GM18507 (cell line): ENCODE data around the gene NOP56.

ENCODE experiments used
- DNase-seq: peaks from one replicate; pipeline ENCODE4 v3.0.0; 2011; ENCODE audit warnings: low read depth; ENCODE audit not compliant: insufficient read length; ENCODE audit errors: extremely low spot score
- FAIRE-seq: peaks from 2 replicates; lab custom pipeline; 2011; peaks lifted over from hg19 to GRCh38; lab: Jason Lieb, UNC

Gene NOP56

GRCh38 chr20:2637246-2637645 is 15.2 kb upstream of the NOP56 start:
- no peak for FAIRE-seq
- no peak for DNase-seq

- DNase-seq (no peak), FAIRE-seq (no peak)
Observed at GRCh38 chr20:2640260-2640659, 12.2 kb upstream of the NOP56 start.

DNA sequence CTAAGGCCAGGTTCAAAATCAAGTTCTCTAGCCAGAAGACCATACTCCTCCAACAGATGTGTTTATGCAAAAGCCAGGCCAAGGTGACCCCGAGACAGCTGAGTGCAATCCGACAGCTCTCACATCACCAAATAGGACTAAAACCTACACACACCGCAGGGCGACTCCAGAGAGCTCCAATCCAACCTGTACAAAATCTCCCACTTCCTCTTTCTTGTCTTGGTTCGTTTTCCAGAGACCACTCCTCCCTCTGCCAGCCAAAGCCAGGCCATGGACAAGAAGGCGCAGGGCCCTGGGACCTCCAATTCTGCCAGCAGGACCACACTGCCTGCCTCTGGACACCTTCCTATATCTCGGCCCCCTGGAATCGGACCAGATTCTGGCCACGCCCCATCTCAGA is 11.5 kb upstream of the NOP56 start:
- FAIRE-seq (no peak), DNase-seq (no peak)

GRCh38 chr20:2643708-2644107 is 8.7 kb upstream of the NOP56 start:
- no peak for FAIRE-seq

DNA sequence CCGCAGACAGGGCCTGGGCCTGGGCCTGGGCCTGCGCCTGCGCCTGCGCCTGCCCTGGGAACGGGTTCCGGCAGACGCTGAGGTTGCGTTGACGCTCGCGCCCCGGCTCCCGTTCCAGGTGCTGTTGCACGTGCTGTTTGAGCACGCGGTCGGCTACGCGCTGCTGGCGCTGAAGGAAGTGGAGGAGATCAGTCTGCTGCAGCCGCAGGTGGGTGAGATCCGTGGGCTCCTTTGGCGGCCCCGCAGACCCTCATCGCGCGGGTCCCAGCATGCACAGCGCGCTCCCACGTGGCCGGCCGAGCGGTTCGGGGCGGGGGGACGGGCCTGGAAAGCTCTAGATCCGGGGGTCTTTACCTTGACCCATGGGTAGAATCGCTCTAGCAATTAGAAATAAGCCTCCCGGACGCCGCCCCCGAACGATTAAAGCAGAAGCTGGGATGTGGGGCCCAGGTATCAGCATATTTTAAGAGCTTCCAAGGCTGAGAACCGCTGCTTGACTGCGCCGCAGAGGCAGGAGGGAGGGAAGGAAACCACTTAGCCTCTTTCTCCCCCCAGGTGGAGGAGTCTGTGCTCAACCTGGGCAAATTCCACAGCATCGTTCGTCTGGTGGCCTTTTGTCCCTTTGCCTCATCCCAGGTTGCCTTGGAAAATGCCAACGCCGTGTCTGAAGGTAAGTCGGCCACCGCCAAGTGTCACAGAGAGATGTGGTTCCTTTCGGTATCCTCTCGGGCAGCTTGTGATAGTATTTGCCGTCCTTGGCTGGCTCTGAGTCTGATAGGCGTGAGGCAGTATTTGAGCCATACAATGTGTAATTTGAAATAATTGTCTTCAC is 508 bp downstream of the NOP56 start:
- FAIRE-seq (peak; percentile 41), DNase-seq (no peak)

More at GRCh38 chr20:2643708-2644107, 8.7 kb upstream of the NOP56 start:
- DNase-seq, result no peak

DNA sequence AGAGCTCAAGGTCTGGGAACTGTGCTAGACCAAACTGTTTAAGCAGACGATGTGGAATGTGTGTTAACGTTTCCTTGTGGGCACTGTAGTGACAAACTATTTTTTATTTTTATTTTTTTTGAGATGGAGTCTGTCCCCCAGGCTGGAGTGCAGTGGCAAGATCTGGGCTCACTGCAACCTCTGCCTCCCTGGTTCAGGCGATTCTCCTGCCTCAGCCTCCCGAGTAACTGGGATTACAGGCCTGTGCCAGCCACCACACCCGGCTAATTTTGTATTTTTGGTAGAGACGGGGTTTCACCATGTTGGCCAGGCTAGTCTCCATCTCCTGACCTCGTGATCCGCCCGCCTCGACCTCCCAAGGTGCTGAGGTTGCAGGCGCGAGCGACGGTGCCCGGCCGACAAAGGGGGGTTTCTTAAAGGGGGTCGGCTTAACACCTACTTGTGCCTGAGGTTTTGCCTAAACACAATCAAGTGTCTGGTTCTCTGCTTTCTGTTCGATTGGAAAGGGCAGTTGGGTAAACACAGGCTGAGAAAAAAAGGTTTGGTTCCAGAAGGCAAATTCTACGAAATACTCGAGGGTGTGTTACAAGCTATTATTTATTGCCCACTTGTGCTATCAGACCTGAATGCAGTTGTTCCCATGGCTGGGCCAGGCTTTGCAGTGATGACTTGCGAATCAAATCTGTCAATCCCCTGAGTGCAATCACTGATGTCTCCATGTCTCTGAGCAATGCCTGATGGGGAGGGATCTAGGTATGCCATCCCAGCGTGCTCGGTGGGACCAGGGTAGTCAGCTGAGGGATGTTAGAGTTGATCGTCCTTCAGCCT is 1.3 kb downstream of the NOP56 start:
- FAIRE-seq (no peak), DNase-seq (no peak)

DNA sequence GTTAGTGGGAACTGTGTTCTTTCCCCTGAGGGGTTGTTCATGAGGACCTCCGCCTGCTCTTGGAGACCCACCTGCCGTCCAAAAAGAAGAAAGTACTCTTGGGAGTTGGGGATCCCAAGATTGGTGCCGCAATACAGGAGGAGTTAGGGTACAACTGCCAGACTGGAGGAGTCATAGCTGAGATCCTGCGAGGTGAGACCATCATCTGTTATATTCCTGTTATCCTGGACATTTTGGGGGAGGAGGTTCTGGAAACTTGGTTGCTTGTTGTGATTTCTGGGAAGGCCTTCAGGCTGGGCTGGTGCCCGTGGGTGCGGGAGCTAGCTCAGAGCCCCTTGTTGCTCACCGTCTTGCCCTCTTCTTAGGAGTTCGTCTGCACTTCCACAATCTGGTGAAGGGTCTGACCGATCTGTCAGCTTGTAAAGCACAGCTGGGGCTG is 2.0 kb downstream of the NOP56 start:
- DNase-seq (no peak), FAIRE-seq (no peak)

GRCh38 chr20:2654831-2655230 is 2.4 kb downstream of the NOP56 start:
- FAIRE-seq, result no peak
- DNase-seq, result no peak

DNA sequence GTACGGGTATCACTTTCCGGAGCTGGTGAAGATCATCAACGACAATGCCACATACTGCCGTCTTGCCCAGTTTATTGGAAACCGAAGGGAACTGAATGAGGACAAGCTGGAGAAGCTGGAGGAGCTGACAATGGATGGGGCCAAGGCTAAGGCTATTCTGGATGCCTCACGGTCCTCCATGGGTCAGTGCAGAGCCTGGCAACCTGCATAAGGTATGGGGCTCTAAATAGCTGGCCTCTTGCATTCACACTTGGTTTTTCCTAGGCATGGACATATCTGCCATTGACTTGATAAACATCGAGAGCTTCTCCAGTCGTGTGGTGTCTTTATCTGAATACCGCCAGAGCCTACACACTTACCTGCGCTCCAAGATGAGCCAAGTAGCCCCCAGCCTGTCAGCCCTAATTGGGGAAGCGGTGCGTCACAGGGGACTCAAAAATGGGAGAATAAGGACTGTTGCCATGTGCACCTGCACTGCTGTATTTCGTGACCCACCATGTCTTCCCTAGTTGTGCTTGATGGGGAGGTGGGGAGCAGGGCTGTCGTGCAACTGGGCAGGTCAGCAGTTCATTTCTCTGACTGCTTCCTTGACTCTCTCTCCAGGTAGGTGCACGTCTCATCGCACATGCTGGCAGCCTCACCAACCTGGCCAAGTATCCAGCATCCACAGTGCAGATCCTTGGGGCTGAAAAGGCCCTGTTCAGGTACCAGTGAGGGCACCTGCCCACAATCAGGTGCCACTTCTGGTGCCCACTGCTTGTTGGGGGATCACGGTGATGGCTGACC is 3.1 kb downstream of the NOP56 start:
- DNase-seq (no peak), FAIRE-seq (no peak)

DNA sequence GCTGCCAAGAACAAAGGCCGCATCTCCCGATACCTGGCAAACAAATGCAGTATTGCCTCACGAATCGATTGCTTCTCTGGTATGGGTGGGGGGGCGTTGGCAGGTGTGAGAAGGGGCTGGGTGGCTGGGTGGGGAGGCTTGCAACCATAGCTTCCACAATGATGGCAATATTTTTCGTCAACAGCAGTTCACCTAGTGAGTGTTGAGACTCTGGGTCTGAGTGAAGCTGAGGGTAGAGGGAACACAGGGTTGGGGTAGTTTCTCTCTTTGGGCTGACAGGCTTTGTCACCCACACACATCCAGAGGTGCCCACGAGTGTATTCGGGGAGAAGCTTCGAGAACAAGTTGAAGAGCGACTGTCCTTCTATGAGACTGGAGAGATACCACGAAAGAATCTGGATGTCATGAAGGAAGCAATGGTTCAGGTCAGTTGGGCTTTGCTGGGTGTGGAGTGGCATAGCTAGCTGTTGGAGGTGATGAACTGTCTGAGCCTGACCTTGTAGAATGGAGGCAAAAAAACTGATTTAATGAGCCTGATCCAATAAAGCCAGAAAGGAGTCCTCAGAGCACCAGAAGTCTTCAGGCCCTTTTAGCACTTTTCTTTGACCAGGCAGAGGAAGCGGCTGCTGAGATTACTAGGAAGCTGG is 4.2 kb downstream of the NOP56 start:
- FAIRE-seq (no peak), DNase-seq (no peak)

GRCh38 chr20:2657241-2657640 is 4.8 kb downstream of the NOP56 start:
- FAIRE-seq, result no peak
- no peak for DNase-seq

DNA sequence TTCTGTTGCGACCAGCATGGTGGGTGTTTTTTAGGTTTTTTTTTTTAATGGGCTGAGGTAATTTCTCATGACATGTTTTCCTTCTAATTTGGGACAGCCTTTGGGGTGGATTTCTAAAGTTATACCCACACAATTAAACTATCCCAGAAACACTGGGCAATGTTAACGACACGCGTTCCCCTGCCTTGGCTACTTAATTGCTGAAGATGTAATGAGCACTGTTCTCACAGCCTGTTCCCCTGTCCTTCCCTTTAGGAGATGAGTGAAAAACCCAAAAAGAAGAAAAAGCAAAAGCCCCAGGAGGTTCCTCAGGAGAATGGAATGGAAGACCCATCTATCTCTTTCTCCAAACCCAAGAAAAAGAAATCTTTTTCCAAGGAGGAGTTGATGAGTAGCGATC is 5.2 kb downstream of the NOP56 start:
- FAIRE-seq (no peak), DNase-seq (no peak)

- DNase-seq (no peak), FAIRE-seq (no peak)
Observed at GRCh38 chr20:2658414-2659354, 6.3 kb downstream of the NOP56 start.

DNA sequence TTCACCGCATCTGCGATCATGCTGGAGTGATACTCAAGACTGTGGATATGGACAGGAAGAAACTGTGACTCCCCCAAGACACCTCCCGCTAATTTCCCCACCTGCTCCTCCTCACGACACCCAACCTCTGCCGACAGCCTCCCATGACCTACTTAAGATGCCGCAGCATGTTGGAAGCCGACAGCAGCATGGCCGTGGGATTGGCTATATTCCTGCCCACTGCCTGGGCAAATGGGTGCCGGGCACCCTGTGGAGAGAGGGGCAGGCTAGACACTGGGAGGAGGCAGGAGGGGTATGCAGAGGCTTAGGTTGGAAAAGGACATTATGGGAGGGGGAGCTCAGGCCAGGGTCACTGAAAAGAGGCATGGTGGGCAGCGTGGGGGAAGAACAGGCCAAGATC is 7.1 kb downstream of the NOP56 start:
- DNase-seq (no peak), FAIRE-seq (no peak)

DNA sequence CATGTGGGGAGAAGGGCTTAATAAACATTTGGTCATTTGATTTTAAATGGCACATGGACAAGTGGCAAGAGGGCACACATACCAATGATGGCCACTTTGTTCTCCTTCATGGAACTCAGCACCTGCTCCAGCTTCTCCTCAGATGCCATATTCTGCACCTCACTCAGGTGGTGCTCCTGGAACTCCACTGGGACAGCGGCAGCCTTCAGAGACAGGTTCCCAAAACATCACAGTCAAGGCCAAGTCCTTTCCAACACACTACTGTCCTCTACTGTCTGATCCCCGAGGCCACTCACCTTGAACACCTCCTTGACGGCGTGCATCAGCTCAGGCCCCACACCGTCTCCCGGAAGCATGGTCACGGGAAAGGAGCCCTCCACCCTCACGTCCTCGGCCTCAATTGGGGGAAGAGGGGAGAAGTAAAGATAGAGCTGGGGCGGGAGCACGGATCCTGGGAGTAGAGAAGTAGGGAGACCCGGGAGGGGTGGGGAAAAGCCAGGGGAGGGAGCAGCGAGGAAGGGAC is 11.0 kb downstream of the NOP56 start:
- no peak for FAIRE-seq
- DNase-seq, result no peak

DNA sequence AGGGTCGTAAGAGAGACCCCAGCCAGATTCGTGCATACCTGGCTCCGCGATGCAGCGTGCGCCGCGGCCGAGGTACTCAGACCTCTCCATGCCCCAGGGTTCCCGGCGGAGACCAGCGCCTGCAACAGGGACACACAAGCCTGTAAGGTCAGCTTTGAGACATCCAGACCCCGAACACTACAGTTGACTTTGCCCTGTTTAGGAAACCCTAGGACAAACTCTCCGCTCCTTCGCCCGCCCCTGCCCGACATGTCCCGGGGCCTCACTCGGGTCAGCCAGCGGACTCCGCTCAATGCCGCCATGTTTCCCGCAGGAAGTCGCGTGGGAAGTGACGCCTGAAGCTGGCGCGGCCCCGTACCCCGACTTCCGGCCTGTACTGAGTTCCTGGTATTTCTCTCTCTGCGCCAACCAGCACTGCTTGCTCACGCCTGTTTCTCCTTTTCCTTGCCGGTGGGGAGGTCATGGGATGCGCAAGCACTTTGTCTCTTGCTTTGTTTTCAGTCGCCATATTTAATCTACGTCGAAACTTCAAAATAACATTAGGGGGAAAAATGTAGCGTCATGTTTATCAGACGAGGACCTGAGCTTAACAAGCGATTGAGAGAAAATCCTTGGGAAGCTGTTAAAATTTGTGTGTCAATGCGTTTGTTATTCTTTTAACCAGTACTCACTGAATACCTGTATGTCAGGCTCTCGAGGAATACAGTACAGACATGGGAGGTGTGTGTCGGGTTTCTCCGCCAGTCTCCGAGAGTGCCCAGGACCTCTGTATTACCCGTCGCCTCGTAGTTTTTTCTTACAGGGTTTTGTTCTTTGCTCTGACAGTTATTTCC is 11.7 kb downstream of the NOP56 start, which contains the start of gene IDH3B:
Gene IDH3B, minus strand, starts transcription at position 330 of the 833 bp plus-strand sequence. Its CDS starts 28 bp downstream, at position 302.
- FAIRE-seq (peak; percentile 97), DNase-seq (peak; percentile 81)

- FAIRE-seq (no peak), DNase-seq (no peak)
Observed at GRCh38 chr20:2671977-2672376, 19.5 kb downstream of the NOP56 start.
